Esophagus squamous epithelium (tissue), 4 donors: ENCODE results near the gene FOXC1.

Experiments used
- CTCF ChIP-seq, 6 experiments: fragments of 450-650 bp in 4 of 6; fragments of 200-600 bp in 2 of 6; sonication (generic) in 2 of 6; IDR thresholded peaks; one replicate each; pipeline ENCODE4 v1.5.1; 2016 to 2019; ENCODE audit warnings: antibody characterized with exemption in 6 of 6, mild to moderate bottlenecking in 4 of 6, moderate library complexity in 4 of 6
- POLR2A ChIP-seq, 4 donors: fragments of 450-650 bp; IDR thresholded peaks; one replicate each; pipeline ENCODE4 v1.6.1; 2017; ENCODE audit warnings: antibody characterized with exemption in 4 of 4, mild to moderate bottlenecking in 4 of 4, moderate library complexity in 3 of 4

DNA sequence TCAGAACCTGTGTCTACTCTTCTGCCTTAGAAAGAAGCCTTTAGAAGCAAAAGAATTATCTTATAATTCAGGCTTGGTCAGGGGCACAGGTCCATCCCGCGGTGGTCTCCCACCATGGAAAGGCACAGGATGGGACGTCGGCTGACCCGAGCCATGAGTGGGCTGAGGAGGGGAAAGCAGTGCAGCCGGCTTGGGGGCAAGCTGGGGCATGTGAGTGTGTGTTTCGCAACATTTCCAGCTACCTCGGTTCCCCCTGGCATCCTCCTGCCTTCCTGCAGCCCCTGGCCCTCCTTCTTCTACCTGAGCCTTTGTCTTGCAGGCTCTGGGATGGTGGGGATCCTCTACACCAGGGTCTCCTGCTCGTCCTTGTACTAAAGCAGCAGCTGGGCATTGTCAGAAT lies 29.1 kb upstream of the FOXC1 start:
- TF ChIP-seq CTCF (IDR thresholded peaks at IDR 0.05) (no peak), POLR2A (IDR thresholded peaks at IDR 0.05) (no peak)
